Fibroblast of skin of left quadriceps (primary cell): ENCODE measurements around the gene RARG.
"Not testable (repeated sequence)": the region's sequence is repeated elsewhere in the genome, so short reads cannot be mapped to it uniquely, and the experiment has no call there.

Source experiments
- DNase-seq, 2 experiments: peaks; one replicate each; pipeline ENCODE4 v3.0.0-alpha.2; 2013; ENCODE audit warnings: low read depth in 2 of 2

RARG gene

GRCh38 chr12:53170876-53171724, 60.9 kb downstream of the RARG start:
- DNase-seq: no peak

- DNase-seq: no peak
Measured at GRCh38 chr12:53170215-53170614, 61.8 kb downstream of the RARG start.

DNA sequence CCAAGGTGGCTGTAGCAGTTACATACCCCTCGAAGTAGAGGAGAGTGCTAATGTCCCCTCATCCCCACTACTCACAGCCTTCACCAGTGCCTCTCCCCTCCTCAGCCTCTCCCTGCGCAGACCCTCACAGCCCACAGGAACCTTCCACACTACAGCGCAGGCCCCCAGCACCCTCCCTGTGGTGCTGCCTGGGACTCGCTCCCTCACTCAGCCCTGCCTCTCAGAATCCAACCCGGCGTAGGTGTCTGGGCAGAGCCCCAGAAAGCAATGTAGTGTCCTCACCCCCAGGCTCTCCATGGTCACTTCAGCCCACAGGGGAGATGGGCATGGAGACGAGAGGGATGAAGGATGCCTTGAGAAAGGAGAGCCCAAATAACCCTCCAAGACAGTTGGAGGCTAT, 62.4 kb downstream of the RARG start:
- DNase-seq: no peak

DNA sequence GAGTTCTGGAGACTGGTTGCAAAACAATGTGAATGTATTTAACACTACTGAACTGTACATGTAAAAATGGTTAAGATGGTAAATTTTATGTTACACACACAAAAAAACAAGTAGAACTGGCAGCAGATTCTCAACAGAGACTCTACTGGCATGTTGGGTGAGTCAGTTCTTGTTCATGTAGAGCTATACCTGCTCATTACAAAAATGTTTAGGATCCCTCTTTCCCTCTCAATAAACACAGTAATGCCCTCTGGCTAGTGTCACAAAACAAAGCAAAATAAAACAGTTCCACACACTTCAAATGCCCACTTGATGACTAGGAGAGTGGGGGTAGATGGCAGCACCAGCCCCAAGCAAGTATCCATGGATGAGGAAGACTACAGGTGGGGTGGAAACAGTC, 65.2 kb downstream of the RARG start:
- no peak for DNase-seq

DNA sequence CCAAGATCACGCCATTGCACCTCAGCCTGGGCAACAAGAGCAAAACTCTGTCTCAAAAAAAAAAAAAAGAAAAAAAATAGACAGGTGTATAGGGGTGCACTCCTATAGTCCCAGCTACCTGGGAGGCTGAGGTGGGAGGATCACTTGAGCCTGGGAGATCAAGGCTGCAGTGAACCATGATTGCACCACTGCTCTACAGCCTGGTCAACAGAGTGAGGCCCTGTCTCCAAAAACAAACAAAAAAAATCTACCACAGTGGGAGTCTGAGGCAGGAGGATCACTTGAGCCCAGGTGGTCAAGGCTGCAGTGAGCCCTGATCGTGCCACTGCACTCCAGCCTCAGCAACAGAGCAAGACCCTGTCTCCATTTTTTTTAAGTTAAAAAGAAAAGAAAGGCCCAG, 69.0 kb downstream of the RARG start:
- DNase-seq: not testable (repeated sequence)

DNA sequence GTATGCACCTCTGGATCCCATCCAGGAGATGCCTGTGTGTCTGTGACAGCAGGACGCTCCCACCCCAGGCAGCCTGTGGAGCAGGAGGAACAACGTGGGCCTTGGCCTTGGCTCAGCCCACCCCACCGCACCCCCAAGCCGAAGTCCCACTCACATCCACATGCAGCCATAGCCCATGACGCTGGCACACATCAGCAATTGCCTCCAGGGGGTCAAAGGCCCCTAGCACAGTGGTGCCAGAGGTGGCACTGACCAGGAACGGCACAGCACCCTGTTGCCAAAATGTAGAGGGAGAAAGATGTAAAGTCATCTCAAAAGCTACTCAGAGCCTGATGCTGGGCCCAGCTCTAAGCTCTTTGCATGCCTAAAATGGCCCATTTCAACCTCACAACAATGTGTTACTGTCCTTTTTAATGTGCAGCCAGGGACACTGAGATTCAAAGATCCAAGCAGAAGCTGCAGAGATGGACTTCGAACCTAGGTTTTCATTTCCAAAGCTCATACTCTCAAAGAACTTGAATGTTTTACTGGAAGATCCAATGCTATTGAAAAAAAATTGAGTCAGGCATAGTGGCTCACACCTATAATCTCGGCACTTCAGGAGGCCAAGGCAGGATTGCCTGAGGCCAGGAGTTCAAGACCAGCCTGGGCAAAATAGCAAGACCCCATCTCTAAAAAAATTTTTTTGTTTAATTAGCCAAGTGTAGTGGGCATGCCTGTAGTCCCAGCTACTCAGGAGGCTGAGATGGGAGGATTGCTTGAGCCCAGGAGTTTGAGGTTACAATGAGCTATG, 70.7 kb downstream of the RARG start:
- no peak for DNase-seq

GRCh38 chr12:53160673-53161072, 71.3 kb downstream of the RARG start:
- DNase-seq: no peak
